SU-DHL-6 (cell line): ENCODE results near the gene NHSL2.

ENCODE experiments used
- H2AFZ ChIP-seq: fragments of 200-600 bp; sonication (generic); 2 replicates; pipeline ENCODE4 v1.6.1; 2014; ENCODE audit warnings: low read depth, mild to moderate bottlenecking, moderate library complexity, mixed read lengths, antibody characterized with exemption, low read length; ENCODE audit not compliant: severe bottlenecking
- H3F3A ChIP-seq: fragments of 200-600 bp; shearing (Covaris generic); 2 replicates; pipeline ENCODE4 v1.6.0; 2016; ENCODE audit warnings: antibody characterized with exemption, mild to moderate bottlenecking; ENCODE audit not compliant: insufficient read depth
- H3K27ac ChIP-seq: fragments of 200-600 bp; sonication (generic); 2 replicates; pipeline ENCODE4 v1.5.1; 2016; ENCODE audit warnings: low read depth, mild to moderate bottlenecking, low read length, moderate library complexity, mixed read lengths
- H3K27me3 ChIP-seq: fragments of 200-600 bp; sonication (generic), shearing (Covaris generic); 2 replicates; pipeline ENCODE4 v1.6.0; 2014; ENCODE audit warnings: mild to moderate bottlenecking, low read length
- H3K36me3 ChIP-seq: fragments of 200-600 bp; sonication (generic); 2 replicates; pipeline ENCODE4 v1.6.1; 2014; ENCODE audit warnings: mild to moderate bottlenecking, low read length, mixed read lengths
- H3K4me2 ChIP-seq: fragments of 300-600, 200-600 bp; shearing (Covaris generic), sonication (generic); 2 replicates; pipeline ENCODE4 v1.6.0; 2014; ENCODE audit warnings: low read length, low read depth, mild to moderate bottlenecking; ENCODE audit not compliant: poor library complexity, severe bottlenecking
- H3K4me3 ChIP-seq: fragments of 200-600 bp; sonication (generic); 2 replicates; pipeline ENCODE4 v1.5.1; 2014; ENCODE audit warnings: antibody characterized with exemption, low read length, mild to moderate bottlenecking, mixed read lengths; ENCODE audit not compliant: insufficient read depth, poor library complexity, severe bottlenecking
- H3K79me2 ChIP-seq: fragments of 200-600 bp; sonication (generic); 2 replicates; pipeline ENCODE4 v1.6.1; 2014; ENCODE audit warnings: mild to moderate bottlenecking, low read length, moderate library complexity; ENCODE audit not compliant: insufficient read depth
- H3K9ac ChIP-seq: fragments of 200-600 bp; sonication (generic); 2 replicates; pipeline ENCODE4 v1.7.0; 2014; ENCODE audit warnings: mild to moderate bottlenecking, low read length
- H3K9me2 ChIP-seq: fragments of 200-600 bp; sonication (generic); replicated peaks from 2 replicates; pipeline ENCODE4 v1.6.1; 2014; ENCODE audit warnings: low read length; ENCODE audit not compliant: insufficient read depth
- H3K9me3 ChIP-seq: fragments of 200-600 bp; sonication (generic); 2 replicates; pipeline ENCODE4 v1.6.1; 2014; ENCODE audit warnings: low read length, mixed read lengths; ENCODE audit not compliant: insufficient read depth
- H4K20me1 ChIP-seq: fragments of 200-600 bp; sonication (generic); 2 replicates; pipeline ENCODE4 v1.6.1; 2014; ENCODE audit warnings: low read depth, mild to moderate bottlenecking, antibody characterized with exemption, low read length, moderate library complexity, mixed read lengths
- CTCF ChIP-seq: fragments of 200-600 bp; sonication (generic); IDR thresholded peaks from one replicate; pipeline ENCODE4 v1.5.1; 2017; ENCODE audit warnings: antibody characterized with exemption, mild to moderate bottlenecking, low read length, moderate library complexity; ENCODE audit not compliant: insufficient read depth, poor library complexity, severe bottlenecking
- EZH2phosphoT487 ChIP-seq: fragments of 200-600 bp; sonication (generic), shearing (Covaris generic); conservative IDR thresholded peaks from 2 replicates; pipeline ENCODE4 v1.6.1; 2018; ENCODE audit warnings: mild to moderate bottlenecking, antibody characterized with exemption, low read length, moderate library complexity, mixed read lengths

Gene NHSL2

GRCh38 chrX:71919886-71920285 lies 9.2 kb downstream of the NHSL2 start:
- Histone ChIP-seq H3K36me3 (no peaks in the 10 kb centered on the region), H3K4me2 (no peak overlapping the region), H3K79me2 (no peaks in the 10 kb centered on the region), H3K9me3 (no peaks in the 10 kb centered on the region), H3K4me3 (no peak overlapping the region), H3F3A (no peaks in the 10 kb centered on the region), H3K27ac (no peak overlapping the region), H4K20me1 (no peaks in the 10 kb centered on the region), H3K9me2 (no peaks in the 10 kb centered on the region), H3K27me3 (no peaks in the 10 kb centered on the region), H2AFZ (no peak overlapping the region), H3K9ac (no peak overlapping the region)
- no peak for TF ChIP-seq CTCF
- TF ChIP-seq EZH2phosphoT487, result no peak

GRCh38 chrX:71922686-71923085 lies 12.0 kb downstream of the NHSL2 start:
- no peaks in the 10 kb centered on the region for H3K36me3 ChIP-seq
- no peaks in the 10 kb centered on the region for H3K79me2 ChIP-seq

GRCh38 chrX:71923516-71923915 lies 12.9 kb downstream of the NHSL2 start:
- no peaks in the 10 kb centered on the region for H3K9me3 ChIP-seq
- H3K27ac ChIP-seq, result no peak overlapping the region
- H2AFZ ChIP-seq, result no peak overlapping the region
- no peaks in the 10 kb centered on the region for H4K20me1 ChIP-seq
- no peaks in the 10 kb centered on the region for H3K79me2 ChIP-seq
- H3K4me2 ChIP-seq, result no peak overlapping the region
- no peaks in the 10 kb centered on the region for H3K27me3 ChIP-seq
- H3K9me2 ChIP-seq, result no peaks in the 10 kb centered on the region
- no peaks in the 10 kb centered on the region for H3F3A ChIP-seq
- H3K4me3 ChIP-seq, result no peak overlapping the region
- TF ChIP-seq EZH2phosphoT487 (no peak), CTCF (no peak)
- H3K9ac ChIP-seq, result no peak overlapping the region
- H3K36me3 ChIP-seq, result no peaks in the 10 kb centered on the region

More at GRCh38 chrX:71922686-71923085, 12.0 kb downstream of the NHSL2 start:
- H3K4me3 ChIP-seq, result no peak overlapping the region
- H3F3A ChIP-seq, result no peaks in the 10 kb centered on the region
- TF ChIP-seq CTCF (no peak), EZH2phosphoT487 (no peak)
- no peaks in the 10 kb centered on the region for H4K20me1 ChIP-seq
- no peak overlapping the region for H2AFZ ChIP-seq
- no peak overlapping the region for H3K27ac ChIP-seq
- H3K9me2 ChIP-seq, result no peaks in the 10 kb centered on the region
- no peak overlapping the region for H3K4me2 ChIP-seq
- H3K27me3 ChIP-seq, result no peaks in the 10 kb centered on the region
- H3K9ac ChIP-seq, result no peak overlapping the region
- H3K9me3 ChIP-seq, result no peaks in the 10 kb centered on the region

- no peak for TF ChIP-seq EZH2phosphoT487
- TF ChIP-seq CTCF, result no peak
- Histone ChIP-seq H2AFZ (no peak overlapping the region), H3K9me3 (no peaks in the 10 kb centered on the region), H4K20me1 (no peaks in the 10 kb centered on the region), H3K36me3 (no peaks in the 10 kb centered on the region), H3K27ac (no peak overlapping the region), H3K27me3 (no peaks in the 10 kb centered on the region), H3K79me2 (no peaks in the 10 kb centered on the region), H3K4me3 (no peak overlapping the region), H3K9me2 (no peaks in the 10 kb centered on the region), H3K4me2 (no peak overlapping the region), H3F3A (no peaks in the 10 kb centered on the region), H3K9ac (no peak overlapping the region)
Measured at GRCh38 chrX:71927040-71927439, 16.4 kb downstream of the NHSL2 start.
